G401 (cell line): ENCODE results near the gene MAPRE2. TPM values are rescaled to one million over a fixed set of nuclear protein-coding genes. Genes with fewer than 3 reads are reported as not detected.
"Not testable (repeated sequence)": the region's sequence is repeated elsewhere in the genome, so short reads cannot be mapped to it uniquely, and the experiment has no call there.

Experiments
- DNase-seq: peaks from one replicate; pipeline ENCODE4 v3.0.0-alpha.2; 2015; ENCODE audit warnings: low spot score
- in situ Hi-C: cut with HindIII; loops from 2 replicates; pipeline ENCODE4 v1.10.0; 2016; ENCODE audit warnings: low sequenced_read_pairs, mixed read lengths
- total RNA-seq: library from RNA; depleted of rRNA; stranded (reverse); fragments of >200 nt; shearing (Covaris generic); gene quantifications from 2 replicates; pipeline ENCODE4 v1.2.3, GENCODE V29; 2014

Gene MAPRE2
- total RNA-seq, 1 experiment from 2014 or later: 30.3 TPM

GRCh38 chr18:35163014-35163539, 121.9 kb downstream of the MAPRE2 start:
- no peak for DNase-seq
- in situ Hi-C loops: no loop called here

GRCh38 chr18:35163721-35164120, 122.5 kb downstream of the MAPRE2 start:
- in situ Hi-C loops: no loop called here
- DNase-seq: no peak

- in situ Hi-C loops: no loop called here
- no peak for DNase-seq
Measured at GRCh38 chr18:35164133-35164532, 122.9 kb downstream of the MAPRE2 start.

GRCh38 chr18:35167332-35167731, 126.1 kb downstream of the MAPRE2 start:
- in situ Hi-C loops: no loop called here
- DNase-seq: no peak

GRCh38 chr18:35167857-35168256, 126.6 kb downstream of the MAPRE2 start:
- no peak for DNase-seq
- in situ Hi-C loops: no loop called here

GRCh38 chr18:35170323-35170722, 129.1 kb downstream of the MAPRE2 start:
- in situ Hi-C loops, DNase-seq: not testable (repeated sequence)

GRCh38 chr18:35171315-35171987, 130.2 kb downstream of the MAPRE2 start:
- in situ Hi-C loops: no loop called here
- no peak for DNase-seq

GRCh38 chr18:35172009-35172408, 130.8 kb downstream of the MAPRE2 start:
- DNase-seq: no peak
- in situ Hi-C loops: no loop called here

GRCh38 chr18:35172451-35173035, 131.3 kb downstream of the MAPRE2 start:
- DNase-seq: no peak
- in situ Hi-C loops: no loop called here

- in situ Hi-C loops: no loop called here
- no peak for DNase-seq
Measured at GRCh38 chr18:35174093-35174731, 133.0 kb downstream of the MAPRE2 start.

GRCh38 chr18:35174745-35175144, 133.5 kb downstream of the MAPRE2 start:
- in situ Hi-C loops: no loop called here
- DNase-seq: no peak

GRCh38 chr18:35176925-35177324, 135.7 kb downstream of the MAPRE2 start:
- in situ Hi-C loops: no loop called here
- DNase-seq: no peak

GRCh38 chr18:35178260-35178659, 137.0 kb downstream of the MAPRE2 start:
- DNase-seq: no peak
- in situ Hi-C loops: no loop called here

GRCh38 chr18:35179906-35180305, 138.7 kb downstream of the MAPRE2 start:
- DNase-seq: no peak
- in situ Hi-C loops: no loop called here

- in situ Hi-C loops: no loop called here
- no peak for DNase-seq
Measured at GRCh38 chr18:35180455-35180854, 139.2 kb downstream of the MAPRE2 start.

- in situ Hi-C loops: no loop called here
- DNase-seq: no peak
Measured at GRCh38 chr18:35182151-35182550, 140.9 kb downstream of the MAPRE2 start.

- DNase-seq: no peak
- in situ Hi-C loops: no loop called here
Measured at GRCh38 chr18:35183886-35184285, 142.7 kb downstream of the MAPRE2 start.

GRCh38 chr18:35185771-35186170, 144.6 kb downstream of the MAPRE2 start:
- in situ Hi-C loops: no loop called here
- no peak for DNase-seq

- no peak for DNase-seq
- in situ Hi-C loops: no loop called here
Measured at GRCh38 chr18:35186291-35187034, 145.2 kb downstream of the MAPRE2 start.

- in situ Hi-C loops: no loop called here
Measured at GRCh38 chr18:35189510-35189909, 148.3 kb downstream of the MAPRE2 start.

More at GRCh38 chr18:35189510-35189909, 148.3 kb downstream of the MAPRE2 start:
- DNase-seq: no peak
